OCI-LY1 (cell line): Measurements from ENCODE around the gene RYR3.

ENCODE experiments used
- H2AFZ ChIP-seq: fragments of 200-600 bp; sonication (generic), shearing (Covaris generic); 2 replicates; pipeline ENCODE4 v1.6.0; 2014; ENCODE audit warnings: antibody characterized with exemption, mild to moderate bottlenecking, low read length
- H3F3A ChIP-seq: fragments of 200-600 bp; sonication (generic), shearing (Covaris generic); 2 replicates; pipeline ENCODE4 v1.6.0; 2014; ENCODE audit warnings: mild to moderate bottlenecking, antibody characterized with exemption, low read length, moderate library complexity; ENCODE audit not compliant: insufficient read depth
- H3K27ac ChIP-seq: fragments of 200-600 bp; sonication (generic); 2 replicates; pipeline ENCODE4 v1.5.1; 2014; ENCODE audit warnings: low read length, mixed run types, mild to moderate bottlenecking, low read depth; ENCODE audit not compliant: poor library complexity, severe bottlenecking
- H3K27me3 ChIP-seq: fragments of 200-600 bp; sonication (generic); 2 replicates; pipeline ENCODE4 v1.6.0; 2014; ENCODE audit warnings: antibody characterized with exemption, mild to moderate bottlenecking, low read length, moderate library complexity; ENCODE audit not compliant: insufficient read depth
- H3K36me3 ChIP-seq: fragments of 200-600 bp; sonication (generic); 2 replicates; pipeline ENCODE4 v1.6.1; 2014; ENCODE audit warnings: mild to moderate bottlenecking, antibody characterized with exemption, low read length, moderate library complexity, mixed read lengths; ENCODE audit not compliant: insufficient read depth
- H3K4me1 ChIP-seq: fragments of 200-600 bp; sonication (generic); 2 replicates; pipeline ENCODE4 v1.5.1; 2014; ENCODE audit warnings: mild to moderate bottlenecking, low read length, moderate library complexity; ENCODE audit not compliant: insufficient read depth, severe bottlenecking
- H3K4me2 ChIP-seq: fragments of 200-600 bp; sonication (generic), shearing (Covaris generic); 2 replicates; pipeline ENCODE4 v1.6.1; 2014; ENCODE audit warnings: low read length
- H3K4me3 ChIP-seq: fragments of 200-600 bp; sonication (generic); 2 replicates; pipeline ENCODE4 v1.5.1; 2014; ENCODE audit warnings: low read length, low read depth, mild to moderate bottlenecking, mixed read lengths; ENCODE audit not compliant: poor library complexity, severe bottlenecking
- H3K79me2 ChIP-seq: fragments of 200-600 bp; shearing (Covaris generic); 2 replicates; pipeline ENCODE4 v1.6.1; 2016; ENCODE audit warnings: mixed run types, low read length, mixed read lengths; ENCODE audit not compliant: insufficient read depth
- H3K9ac ChIP-seq: fragments of 200-600 bp; sonication (generic), shearing (Covaris generic); 2 replicates; pipeline ENCODE4 v1.6.1; 2014; ENCODE audit warnings: mild to moderate bottlenecking, low read length, mixed read lengths
- H3K9me2 ChIP-seq: fragments of 200-600 bp; sonication (generic), shearing (Covaris generic); 2 replicates; pipeline ENCODE4 v1.6.1; 2014; ENCODE audit warnings: low read depth, mild to moderate bottlenecking, low read length, mixed read lengths
- H3K9me3 ChIP-seq: fragments of 200-600 bp; shearing (Covaris generic); 2 replicates; pipeline ENCODE4 v1.6.1; 2014; ENCODE audit warnings: low read length, mixed read lengths
- H4K20me1 ChIP-seq: fragments of 200-600 bp; sonication (generic), shearing (Covaris generic); 2 replicates; pipeline ENCODE4 v1.6.0; 2016; ENCODE audit warnings: mild to moderate bottlenecking, low read length; ENCODE audit not compliant: insufficient read depth
- EZH2 ChIP-seq: fragments of 200-600 bp; sonication (generic), shearing (Covaris generic); IDR thresholded peaks from 2 replicates; pipeline ENCODE4 v1.8.0; 2017; ENCODE audit warnings: borderline replicate concordance, mixed run types, mild to moderate bottlenecking, antibody characterized with exemption, low read length, moderate library complexity, mixed read lengths
- TF ChIP-seq, protein P1 (sequence below): fragments of 200-600 bp; sonication (generic), shearing (Covaris generic); IDR thresholded peaks from 2 replicates; pipeline ENCODE4 v1.5.1; 2017; ENCODE audit warnings: mild to moderate bottlenecking, antibody characterized with exemption, low read length, moderate library complexity, mixed read lengths

RYR3 gene

GRCh38 chr15:33524274-33524673, 213.5 kb downstream of the RYR3 start:
- Histone ChIP-seq H4K20me1 (no peaks in the 10 kb centered on the region), H3K4me1 (no peaks in the 10 kb centered on the region), H3K9me3 (no peaks in the 10 kb centered on the region), H3K79me2 (no peaks in the 10 kb centered on the region), H3K9ac (no peak overlapping the region), H3K36me3 (no peaks in the 10 kb centered on the region), H3K27ac (no peak overlapping the region), H3F3A (no peaks in the 10 kb centered on the region), H3K4me3 (no peak overlapping the region), H3K9me2 (no peaks in the 10 kb centered on the region), H3K27me3 (no peaks in the 10 kb centered on the region), H2AFZ (no peak overlapping the region), H3K4me2 (no peak overlapping the region)
- TF ChIP-seq, protein P1, sequence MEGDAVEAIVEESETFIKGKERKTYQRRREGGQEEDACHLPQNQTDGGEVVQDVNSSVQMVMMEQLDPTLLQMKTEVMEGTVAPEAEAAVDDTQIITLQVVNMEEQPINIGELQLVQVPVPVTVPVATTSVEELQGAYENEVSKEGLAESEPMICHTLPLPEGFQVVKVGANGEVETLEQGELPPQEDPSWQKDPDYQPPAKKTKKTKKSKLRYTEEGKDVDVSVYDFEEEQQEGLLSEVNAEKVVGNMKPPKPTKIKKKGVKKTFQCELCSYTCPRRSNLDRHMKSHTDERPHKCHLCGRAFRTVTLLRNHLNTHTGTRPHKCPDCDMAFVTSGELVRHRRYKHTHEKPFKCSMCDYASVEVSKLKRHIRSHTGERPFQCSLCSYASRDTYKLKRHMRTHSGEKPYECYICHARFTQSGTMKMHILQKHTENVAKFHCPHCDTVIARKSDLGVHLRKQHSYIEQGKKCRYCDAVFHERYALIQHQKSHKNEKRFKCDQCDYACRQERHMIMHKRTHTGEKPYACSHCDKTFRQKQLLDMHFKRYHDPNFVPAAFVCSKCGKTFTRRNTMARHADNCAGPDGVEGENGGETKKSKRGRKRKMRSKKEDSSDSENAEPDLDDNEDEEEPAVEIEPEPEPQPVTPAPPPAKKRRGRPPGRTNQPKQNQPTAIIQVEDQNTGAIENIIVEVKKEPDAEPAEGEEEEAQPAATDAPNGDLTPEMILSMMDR = no peak
- TF ChIP-seq EZH2 = no peak

DNA sequence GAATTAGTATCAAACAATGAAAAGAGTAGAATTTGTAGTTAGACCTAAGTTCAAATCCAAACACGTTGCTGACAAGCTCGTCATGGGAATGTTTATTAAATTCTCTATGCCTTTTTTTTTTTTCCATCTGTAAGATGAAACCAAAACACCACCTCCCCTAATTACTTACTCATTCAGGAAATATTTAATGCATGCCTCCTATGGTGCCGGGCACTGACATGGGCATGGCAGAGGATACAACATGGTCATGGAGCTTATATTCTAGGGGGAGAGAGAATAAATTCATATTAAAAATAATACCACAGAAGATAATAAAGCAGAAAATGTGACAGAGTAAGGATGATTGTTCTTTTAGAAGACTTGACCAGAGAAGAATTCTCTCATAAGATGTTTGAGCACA, 215.8 kb downstream of the RYR3 start:
- Histone ChIP-seq H3K9ac (no peak overlapping the region), H3F3A (no peaks in the 10 kb centered on the region), H3K4me1 (no peaks in the 10 kb centered on the region), H3K36me3 (no peaks in the 10 kb centered on the region), H2AFZ (no peak overlapping the region), H3K9me3 (no peaks in the 10 kb centered on the region), H3K27ac (no peak overlapping the region), H4K20me1 (no peaks in the 10 kb centered on the region), H3K9me2 (no peaks in the 10 kb centered on the region), H3K4me2 (no peak overlapping the region), H3K4me3 (no peak overlapping the region), H3K79me2 (no peaks in the 10 kb centered on the region), H3K27me3 (no peaks in the 10 kb centered on the region)
- TF ChIP-seq, protein P1 = no peak
- TF ChIP-seq EZH2 = no peak

GRCh38 chr15:33533197-33533596, 222.4 kb downstream of the RYR3 start:
- no peak for TF ChIP-seq EZH2
- TF ChIP-seq, protein P1 = no peak
- H3K9me3 ChIP-seq = no peaks in the 10 kb centered on the region
- no peaks in the 10 kb centered on the region for H4K20me1 ChIP-seq

More at GRCh38 chr15:33533197-33533596, 222.4 kb downstream of the RYR3 start:
- no peaks in the 10 kb centered on the region for H3K79me2 ChIP-seq
- H3K9ac ChIP-seq = no peak overlapping the region
- no peak overlapping the region for H2AFZ ChIP-seq
- no peak overlapping the region for H3K4me2 ChIP-seq
- no peaks in the 10 kb centered on the region for H3F3A ChIP-seq
- no peaks in the 10 kb centered on the region for H3K4me1 ChIP-seq
- H3K36me3 ChIP-seq = no peaks in the 10 kb centered on the region
- no peak overlapping the region for H3K27ac ChIP-seq
- no peaks in the 10 kb centered on the region for H3K27me3 ChIP-seq
- H3K4me3 ChIP-seq = no peak overlapping the region
- no peaks in the 10 kb centered on the region for H3K9me2 ChIP-seq
